Prostate gland (tissue), 2 donors: Measurements from ENCODE around the gene GPS2. TPM values are rescaled to one million over a fixed set of nuclear protein-coding genes. Genes with fewer than 3 reads are reported as not detected.

Experiments used
- DNase-seq: peaks from one replicate; pipeline ENCODE4 v3.0.0-alpha.2; 2019; ENCODE audit warnings: low spot score
- H3K27ac ChIP-seq, 2 donors: fragments of 200-600 bp; sonication (generic); 2 replicates each; pipeline ENCODE4 v1.5.1; 2017 to 2019
- H3K27me3 ChIP-seq: fragments of 200-600 bp; sonication (generic); replicated peaks from 2 replicates; pipeline ENCODE4 v1.5.1; 2019; ENCODE audit not compliant: insufficient read depth
- H3K36me3 ChIP-seq, 2 donors: fragments of 200-600 bp; sonication (generic); 1 replicate in 1 of 2; 2 replicates in 1 of 2; pipeline versions ENCODE4 v1.5.1 to v1.8.1; 2017 to 2019
- H3K4me1 ChIP-seq: fragments of 200-600 bp; sonication (generic); replicated peaks from 2 replicates; pipeline ENCODE4 v1.5.1; 2019
- H3K4me3 ChIP-seq, 2 donors: fragments of 200-600 bp; sonication (generic); 2 replicates each; pipeline ENCODE4 v1.5.1; 2017 to 2019
- H3K9me3 ChIP-seq: fragments of 200-600 bp; sonication (generic); 2 replicates; pipeline ENCODE4 v1.5.1; 2017
- POLR2A ChIP-seq: fragments of 450-650 bp; IDR thresholded peaks from one replicate; pipeline ENCODE4 v1.6.1; 2016; ENCODE audit warnings: antibody characterized with exemption, mild to moderate bottlenecking
- POLR2AphosphoS5 ChIP-seq: sonication (generic); formaldehyde crosslinking; IDR thresholded peaks from one replicate; pipeline ENCODE4 v1.6.1; 2017; ENCODE audit warnings: antibody characterized with exemption
- WGBS: methylation state at CpG from one replicate; pipeline ENCODE4 v1.1.5; 2018; 5-methylcytosine and 5-hydroxymethylcytosine counted together
- intact Hi-C: fragments of 100-400 bp; cut with DNase I; formaldehyde crosslinking; loops from one replicate; pipeline ENCODE4 v1.14.2; 2022
- total RNA-seq, 2 donors: library from RNA; depleted of rRNA; stranded (reverse); fragments of >200 nt; gene quantifications; one replicate each; pipeline ENCODE4 v1.1.0, GENCODE V29; 2016
- TF ChIP-seq, protein P1 (sequence below), 4 experiments: fragments of 200-600 bp in 2 of 4; fragments of 450-650 bp in 2 of 4; sonication (generic) in 2 of 4; IDR thresholded peaks; 1 replicate in 3 of 4; 2 replicates in 1 of 4; pipeline ENCODE4 v1.5.1; 2016 to 2019; ENCODE audit warnings: antibody characterized with exemption in 4 of 4, mild to moderate bottlenecking in 2 of 4, moderate library complexity in 2 of 4

Gene GPS2
- total RNA-seq, 2 donors from 2014 or later: 88.4 to 140 TPM

DNA sequence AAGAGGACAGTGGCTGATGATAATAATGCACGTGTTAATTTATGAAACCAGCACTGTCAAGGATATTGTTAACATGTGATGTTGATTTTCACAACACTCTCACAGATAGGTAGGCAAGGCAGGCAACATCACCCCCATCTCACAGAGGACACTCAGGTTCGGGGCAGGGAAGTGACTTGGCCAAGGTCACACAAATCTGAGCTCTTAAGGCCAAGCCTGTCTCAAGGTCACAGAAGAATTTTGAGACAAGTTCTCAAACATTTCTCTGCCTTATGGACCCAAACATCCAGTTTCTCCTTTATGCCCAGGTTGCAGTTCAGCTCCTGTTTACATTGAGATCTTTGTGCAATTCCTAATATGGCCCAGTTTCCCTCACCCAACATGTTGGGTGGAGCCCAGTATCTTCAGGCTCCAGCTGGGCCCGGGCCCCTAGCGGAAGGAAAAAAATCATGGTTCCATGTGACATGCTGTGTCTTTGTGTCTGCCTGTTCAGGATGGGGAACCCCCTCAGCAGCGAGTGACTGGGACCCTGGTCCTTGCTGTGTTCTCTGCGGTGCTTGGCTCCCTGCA lies 32.3 kb downstream of the GPS2 start:
- Histone ChIP-seq H3K4me3 (peak overlapping the region in 1 of 2 donors; percentile 41), H3K27ac (peak overlapping the region; percentile 77), H3K27me3 (no peaks in the 10 kb centered on the region), H3K36me3 (no peaks in the 10 kb centered on the region), H3K4me1 (peaks cover 9% of the 10 kb centered on the region), H3K9me3 (no peaks in the 10 kb centered on the region)
- WGBS: 59% methylated on average over 6 of the region's 6 CpGs
- TF ChIP-seq POLR2AphosphoS5: no peak
- TF ChIP-seq, protein P1, sequence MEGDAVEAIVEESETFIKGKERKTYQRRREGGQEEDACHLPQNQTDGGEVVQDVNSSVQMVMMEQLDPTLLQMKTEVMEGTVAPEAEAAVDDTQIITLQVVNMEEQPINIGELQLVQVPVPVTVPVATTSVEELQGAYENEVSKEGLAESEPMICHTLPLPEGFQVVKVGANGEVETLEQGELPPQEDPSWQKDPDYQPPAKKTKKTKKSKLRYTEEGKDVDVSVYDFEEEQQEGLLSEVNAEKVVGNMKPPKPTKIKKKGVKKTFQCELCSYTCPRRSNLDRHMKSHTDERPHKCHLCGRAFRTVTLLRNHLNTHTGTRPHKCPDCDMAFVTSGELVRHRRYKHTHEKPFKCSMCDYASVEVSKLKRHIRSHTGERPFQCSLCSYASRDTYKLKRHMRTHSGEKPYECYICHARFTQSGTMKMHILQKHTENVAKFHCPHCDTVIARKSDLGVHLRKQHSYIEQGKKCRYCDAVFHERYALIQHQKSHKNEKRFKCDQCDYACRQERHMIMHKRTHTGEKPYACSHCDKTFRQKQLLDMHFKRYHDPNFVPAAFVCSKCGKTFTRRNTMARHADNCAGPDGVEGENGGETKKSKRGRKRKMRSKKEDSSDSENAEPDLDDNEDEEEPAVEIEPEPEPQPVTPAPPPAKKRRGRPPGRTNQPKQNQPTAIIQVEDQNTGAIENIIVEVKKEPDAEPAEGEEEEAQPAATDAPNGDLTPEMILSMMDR (IDR thresholded peaks at IDR 0.05): no peak
- no peak for TF ChIP-seq POLR2A
- no peak for DNase-seq
- intact Hi-C loops: loop anchor here (10.0 kb wide), 1 partner anchor 238 kb away; the partner anchor contains the start of gene SLC16A11

DNA sequence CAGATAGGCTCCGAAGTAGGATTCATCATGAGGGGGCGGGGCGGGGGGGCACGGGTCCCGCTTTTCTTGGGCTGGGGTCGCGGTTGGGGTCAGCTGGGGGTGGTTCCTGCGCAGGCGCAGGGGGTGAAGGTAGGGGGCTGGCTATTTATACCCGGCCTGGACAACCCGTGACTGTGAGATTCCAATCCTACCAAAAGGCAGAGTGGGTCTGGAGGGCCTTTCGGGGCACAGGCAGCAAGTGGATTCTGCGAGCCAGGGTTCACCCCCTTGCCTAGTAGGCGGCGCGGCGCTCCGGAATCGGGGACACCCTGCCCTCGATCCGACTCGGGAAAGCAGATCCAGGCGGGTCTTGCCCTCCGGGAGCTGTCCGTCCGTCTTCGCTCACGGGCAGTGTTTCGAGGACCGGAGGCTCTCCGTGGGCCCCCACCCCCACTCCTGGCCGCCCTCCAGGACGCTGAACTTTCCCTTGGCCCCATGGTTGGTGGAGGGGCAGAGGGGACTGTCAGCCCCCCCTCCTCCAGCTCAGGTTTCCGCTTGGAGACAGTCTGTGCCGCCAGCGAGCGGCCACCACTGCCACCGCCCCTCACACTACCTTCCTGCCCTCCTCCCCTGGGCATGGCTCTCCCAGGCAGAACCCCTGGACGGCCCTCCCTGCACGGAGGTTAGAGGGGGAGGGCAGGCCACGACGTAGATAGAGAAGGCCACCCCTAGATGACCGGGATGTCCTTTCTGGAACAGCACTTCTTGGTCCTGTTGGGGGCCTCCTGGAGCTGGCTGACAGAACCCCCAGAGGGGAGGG lies 33.0 kb downstream of the GPS2 start:
- Histone ChIP-seq H3K9me3 (no peaks in the 10 kb centered on the region), H3K4me3 (peak overlapping the region; percentile 34 to 41), H3K27me3 (no peaks in the 10 kb centered on the region), H3K27ac (peak overlapping the region; percentile 77), H3K4me1 (peaks cover 9% of the 10 kb centered on the region), H3K36me3 (no peaks in the 10 kb centered on the region)
- TF ChIP-seq POLR2AphosphoS5 (no peak), POLR2A (no peak)
- TF ChIP-seq, protein P1 (IDR thresholded peaks at IDR 0.05): no peak
- intact Hi-C loops: loop anchor here (2.0 to 10.0 kb wide), 2 partner anchors 29 to 237 kb away; partner anchors contain the start of genes ELP5 and SLC16A11
- 2% methylated on average over 41 of the region's 43 CpGs for WGBS
- no peak for DNase-seq

DNA sequence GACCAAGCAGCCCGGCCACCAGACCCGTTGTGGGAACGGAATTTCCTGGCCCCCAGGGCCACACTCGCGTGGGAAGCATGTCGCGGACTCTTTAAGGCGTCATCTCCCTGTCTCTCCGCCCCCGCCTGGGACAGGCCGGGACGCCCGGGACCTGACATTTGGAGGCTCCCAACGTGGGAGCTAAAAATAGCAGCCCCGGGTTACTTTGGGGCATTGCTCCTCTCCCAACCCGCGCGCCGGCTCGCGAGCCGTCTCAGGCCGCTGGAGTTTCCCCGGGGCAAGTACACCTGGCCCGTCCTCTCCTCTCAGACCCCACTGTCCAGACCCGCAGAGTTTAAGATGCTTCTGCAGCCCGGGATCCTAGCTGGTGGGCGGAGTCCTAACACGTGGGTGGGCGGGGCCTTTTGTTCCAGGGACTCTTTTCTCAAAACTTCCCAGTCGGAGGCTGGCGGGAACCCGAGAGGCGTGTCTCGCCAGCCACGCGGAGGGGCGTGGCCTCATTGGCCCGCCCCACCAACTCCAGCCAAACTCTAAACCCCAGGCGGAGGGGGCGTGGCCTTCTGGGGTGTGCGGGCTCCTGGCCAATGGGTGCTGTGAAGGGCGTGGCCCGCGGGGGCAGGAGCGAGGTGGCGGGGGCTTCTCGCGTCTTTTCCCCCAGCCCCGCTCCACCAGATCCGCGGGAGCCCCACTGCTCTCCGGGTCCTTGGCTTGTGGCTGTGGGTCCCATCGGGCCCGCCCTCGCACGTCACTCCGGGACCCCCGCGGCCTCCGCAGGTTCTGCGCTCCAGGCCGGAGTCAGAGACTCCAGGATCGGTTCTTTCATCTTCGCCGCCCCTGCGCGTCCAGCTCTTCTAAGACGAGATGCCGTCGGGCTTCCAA lies 33.8 kb downstream of the GPS2 start, which contains the start of gene SLC2A4:
Gene SLC2A4 (plus strand): TSS at position 645 of the 879 bp plus-strand sequence. CDS start 217 bp downstream, at position 862.
- WGBS: under 1% methylated on average over 58 of the region's 71 CpGs
- H3K36me3 ChIP-seq: no peaks in the 10 kb centered on the region
- H3K9me3 ChIP-seq: no peaks in the 10 kb centered on the region
- peak; percentile 96 for DNase-seq
- H3K4me1 ChIP-seq: peaks cover 9% of the 10 kb centered on the region
- H3K27ac ChIP-seq: peak within 1 kb of the TSS; percentile 77
- intact Hi-C loops: loop anchor here (2.0 to 10.0 kb wide), 2 partner anchors 29 to 237 kb away; partner anchors contain the start of genes ELP5 and SLC16A11
- H3K4me3 ChIP-seq: peak within 1 kb of the TSS; percentile 34 to 41
- no peaks in the 10 kb centered on the region for H3K27me3 ChIP-seq
- TF ChIP-seq POLR2AphosphoS5: peak; percentile 87
- peak; percentile 62 for TF ChIP-seq POLR2A
- TF ChIP-seq, protein P1 (IDR thresholded peaks at IDR 0.05): peak in 2 of 4 experiments; percentile 25 to 27

DNA sequence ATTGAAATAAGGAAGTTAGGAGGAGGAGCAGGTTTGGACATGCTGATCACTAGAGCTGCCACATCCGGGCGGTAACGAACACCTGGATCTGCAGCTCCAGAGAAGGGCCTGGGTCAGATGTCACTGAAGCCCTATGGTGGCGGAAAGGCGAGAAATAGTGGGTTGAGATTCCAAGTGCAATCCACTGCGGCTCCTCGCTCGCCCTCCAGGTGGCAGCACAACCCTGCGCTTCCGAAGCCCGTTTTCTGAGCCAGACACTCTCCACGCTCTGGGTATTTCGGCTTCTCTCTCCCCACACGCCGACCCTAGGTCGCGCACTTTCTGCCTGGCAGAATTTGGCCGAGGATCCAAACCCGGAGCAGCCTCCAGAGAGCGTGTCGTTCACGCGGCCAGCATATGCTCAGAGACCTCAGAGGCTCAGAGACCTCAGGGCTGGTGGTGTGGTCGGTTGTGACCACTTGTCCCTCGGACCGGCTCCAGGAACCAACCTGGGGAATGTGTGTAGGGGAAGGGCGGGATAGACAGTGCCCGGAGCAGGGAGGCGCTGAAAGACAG lies 34.6 kb downstream of the GPS2 start:
- peak; percentile 74 for DNase-seq
- Histone ChIP-seq H3K9me3 (no peaks in the 10 kb centered on the region), H3K27ac (peak overlapping the region; percentile 77), H3K27me3 (no peaks in the 10 kb centered on the region), H3K36me3 (no peaks in the 10 kb centered on the region), H3K4me1 (peaks cover 9% of the 10 kb centered on the region), H3K4me3 (peak overlapping the region; percentile 34 to 41)
- intact Hi-C loops: loop anchor here (1.0 to 10.0 kb wide), 3 partner anchors 16 to 236 kb away; partner anchors contain the start of genes ELP5 and SLC16A11
- TF ChIP-seq POLR2A (peak; percentile 29), POLR2AphosphoS5 (peak; percentile 59)
- TF ChIP-seq, protein P1 (IDR thresholded peaks at IDR 0.05): peak; percentile 79 to 99 (median 88)
- WGBS: under 1% methylated on average over 29 of the region's 29 CpGs
